Osteoblast (primary cell): ENCODE measurements around the gene LTB4R2. TPM values are rescaled to one million over a fixed set of nuclear protein-coding genes. Genes with fewer than 3 reads are reported as not detected.

Experiments used
- DNase-seq: peaks from one replicate; pipeline ENCODE4 v3.0.0; 2011; ENCODE audit warnings: low spot score, mixed read lengths; ENCODE audit not compliant: insufficient read length; ENCODE audit errors: missing footprints
- H2AFZ ChIP-seq: 2 replicates; pipeline ENCODE4 v1.6.0; 2011; ENCODE audit warnings: mild to moderate bottlenecking, low read length
- H3K27ac ChIP-seq: 2 replicates; pipeline ENCODE4 v1.5.1; 2011; ENCODE audit warnings: mild to moderate bottlenecking, low read depth, low read length, moderate library complexity
- H3K27me3 ChIP-seq: 2 replicates; pipeline ENCODE4 v1.6.0; 2012; ENCODE audit warnings: mild to moderate bottlenecking, control low read depth, inconsistent platforms, low read length, moderate library complexity; ENCODE audit not compliant: insufficient read depth
- H3K36me3 ChIP-seq: 2 replicates; pipeline ENCODE4 v1.5.1; 2011; ENCODE audit warnings: mild to moderate bottlenecking, low read length, control low read depth, moderate library complexity; ENCODE audit not compliant: insufficient read depth
- H3K4me1 ChIP-seq: 2 replicates; pipeline ENCODE4 v1.5.1; 2011; ENCODE audit warnings: mild to moderate bottlenecking, low read length, control low read depth, moderate library complexity; ENCODE audit not compliant: insufficient read depth
- H3K4me2 ChIP-seq: 2 replicates; pipeline ENCODE4 v1.6.0; 2011; ENCODE audit warnings: mild to moderate bottlenecking, low read length; ENCODE audit not compliant: insufficient read depth
- H3K4me3 ChIP-seq: fragments of 200-600 bp; sonication (generic); 3 replicates; pipeline ENCODE4 v1.5.1; 2012; ENCODE audit warnings: mild to moderate bottlenecking, low read length, inconsistent platforms; ENCODE audit not compliant: insufficient read depth
- H3K79me2 ChIP-seq: 2 replicates; pipeline ENCODE4 v1.6.0; 2012; ENCODE audit warnings: mild to moderate bottlenecking, low read length, control low read depth, inconsistent platforms; ENCODE audit not compliant: insufficient read depth
- H3K9me3 ChIP-seq: 2 replicates; pipeline ENCODE4 v1.5.1; 2011; ENCODE audit warnings: low read depth, low read length, control low read depth
- H4K20me1 ChIP-seq: 2 replicates; pipeline ENCODE4 v1.6.0; 2012; ENCODE audit warnings: mild to moderate bottlenecking, low read length, control low read depth; ENCODE audit not compliant: insufficient read depth
- total RNA-seq: library from RNA; depleted of rRNA; stranded (reverse); fragments of >200 nt; gene quantifications from 2 replicates; pipeline ENCODE4 v1.2.3, GENCODE V29; 2012
- TF ChIP-seq, protein P1 (sequence below): IDR thresholded peaks from 2 replicates; pipeline ENCODE4 v1.5.1; 2011; ENCODE audit warnings: mild to moderate bottlenecking, low read depth, low read length, moderate library complexity; ENCODE audit errors: extremely low read depth

Gene LTB4R2
- total RNA-seq, 1 donor, result 5.1 TPM

DNA sequence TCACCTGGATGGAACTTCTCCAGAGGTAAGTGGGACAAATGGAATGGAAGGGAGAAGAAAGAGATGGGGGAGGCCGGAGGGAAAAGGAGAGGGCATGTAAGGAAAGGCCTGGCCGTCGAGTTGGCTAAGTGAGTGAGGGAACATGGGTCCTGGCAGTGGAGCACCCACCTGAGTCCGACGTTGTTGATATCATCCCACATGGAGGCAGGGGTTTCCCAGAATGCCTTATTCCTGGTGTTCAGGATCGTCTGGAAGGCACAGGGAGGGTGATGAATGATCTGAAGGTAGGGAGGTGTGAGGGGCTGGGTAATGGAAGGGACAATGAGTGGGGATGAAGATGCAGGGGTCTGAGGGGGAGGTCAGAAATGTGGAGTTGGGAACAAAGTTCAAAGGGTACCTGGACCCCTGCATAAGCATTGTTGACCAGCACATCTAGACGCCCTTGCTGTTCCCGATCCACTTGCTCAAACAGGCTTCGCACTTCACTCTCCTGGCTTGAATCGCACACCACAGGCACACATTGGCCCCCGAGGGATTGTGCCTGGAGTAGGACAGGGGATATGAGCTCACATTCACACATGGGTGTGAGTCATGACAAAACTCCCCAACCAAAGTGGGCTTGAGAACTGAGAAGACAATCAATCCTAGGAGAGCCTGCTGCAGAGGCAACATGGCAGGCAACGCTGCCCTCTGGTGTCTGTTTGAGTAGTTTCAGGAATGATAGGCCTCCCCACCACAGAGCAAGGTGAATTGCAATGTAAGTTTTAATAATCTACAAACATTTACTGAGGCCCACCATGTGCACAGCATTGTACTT is 13.4 kb upstream of the LTB4R2 start:
- H3K4me1 ChIP-seq, result peaks cover 21% of the 10 kb centered on the region
- H3K27ac ChIP-seq, result peak overlapping the region; percentile 63
- H3K4me3 ChIP-seq, result no peak overlapping the region
- no peak overlapping the region for H3K4me2 ChIP-seq
- TF ChIP-seq, protein P1, sequence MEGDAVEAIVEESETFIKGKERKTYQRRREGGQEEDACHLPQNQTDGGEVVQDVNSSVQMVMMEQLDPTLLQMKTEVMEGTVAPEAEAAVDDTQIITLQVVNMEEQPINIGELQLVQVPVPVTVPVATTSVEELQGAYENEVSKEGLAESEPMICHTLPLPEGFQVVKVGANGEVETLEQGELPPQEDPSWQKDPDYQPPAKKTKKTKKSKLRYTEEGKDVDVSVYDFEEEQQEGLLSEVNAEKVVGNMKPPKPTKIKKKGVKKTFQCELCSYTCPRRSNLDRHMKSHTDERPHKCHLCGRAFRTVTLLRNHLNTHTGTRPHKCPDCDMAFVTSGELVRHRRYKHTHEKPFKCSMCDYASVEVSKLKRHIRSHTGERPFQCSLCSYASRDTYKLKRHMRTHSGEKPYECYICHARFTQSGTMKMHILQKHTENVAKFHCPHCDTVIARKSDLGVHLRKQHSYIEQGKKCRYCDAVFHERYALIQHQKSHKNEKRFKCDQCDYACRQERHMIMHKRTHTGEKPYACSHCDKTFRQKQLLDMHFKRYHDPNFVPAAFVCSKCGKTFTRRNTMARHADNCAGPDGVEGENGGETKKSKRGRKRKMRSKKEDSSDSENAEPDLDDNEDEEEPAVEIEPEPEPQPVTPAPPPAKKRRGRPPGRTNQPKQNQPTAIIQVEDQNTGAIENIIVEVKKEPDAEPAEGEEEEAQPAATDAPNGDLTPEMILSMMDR, result peak; percentile 82
- H3K9me3 ChIP-seq, result no peaks in the 10 kb centered on the region
- H3K79me2 ChIP-seq, result peaks cover 17% of the 10 kb centered on the region
- H2AFZ ChIP-seq, result no peak overlapping the region
- H3K36me3 ChIP-seq, result peaks cover 28% of the 10 kb centered on the region
- peaks cover 2% of the 10 kb centered on the region for H4K20me1 ChIP-seq
- H3K27me3 ChIP-seq, result no peaks in the 10 kb centered on the region
- DNase-seq, result peak; percentile 99

DNA sequence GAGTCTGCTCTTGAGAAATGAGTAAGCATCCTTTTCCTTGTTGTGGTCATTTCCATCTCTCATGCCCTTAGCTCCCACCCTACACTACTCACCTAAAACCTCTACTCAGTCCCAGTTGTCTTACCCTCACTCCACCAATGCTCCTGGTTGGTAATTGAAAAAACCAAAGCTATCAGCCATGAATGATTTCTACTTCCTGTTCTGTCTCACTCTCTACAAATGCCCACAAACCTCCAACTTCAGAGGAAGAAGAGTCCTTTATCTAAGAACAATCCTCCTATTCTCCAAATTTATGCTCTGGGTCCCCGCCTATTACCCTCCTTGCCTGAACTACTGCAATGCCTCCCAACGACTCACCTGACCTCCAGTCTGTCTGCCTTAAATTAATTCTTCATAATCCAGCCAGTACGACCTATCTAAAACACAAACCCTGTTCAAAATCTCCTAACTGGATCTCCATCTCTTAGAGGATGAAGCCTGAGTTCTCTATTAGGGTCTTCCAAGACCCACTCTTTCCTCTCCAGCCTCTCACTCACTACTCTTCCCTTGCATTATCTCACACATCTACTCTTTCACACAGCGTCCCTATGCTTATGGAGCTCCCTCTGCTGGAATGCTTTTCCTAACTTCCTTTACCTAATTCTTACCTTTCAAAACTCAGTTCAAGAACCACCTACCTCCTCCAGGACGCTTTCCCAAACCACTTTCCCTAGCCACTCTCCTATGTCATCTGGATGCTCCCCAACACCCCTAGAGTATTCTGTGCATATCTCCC is 12.6 kb upstream of the LTB4R2 start:
- Histone ChIP-seq H3K9me3 (no peaks in the 10 kb centered on the region), H3K4me3 (no peak overlapping the region), H3K4me2 (no peak overlapping the region), H3K36me3 (peaks cover 32% of the 10 kb centered on the region), H3K27ac (no peak overlapping the region), H2AFZ (no peak overlapping the region), H4K20me1 (peaks cover 2% of the 10 kb centered on the region), H3K79me2 (peaks cover 18% of the 10 kb centered on the region), H3K27me3 (no peaks in the 10 kb centered on the region), H3K4me1 (peaks cover 21% of the 10 kb centered on the region)
- peak; percentile 15 for DNase-seq
- TF ChIP-seq, protein P1, result peak; percentile 37

DNA sequence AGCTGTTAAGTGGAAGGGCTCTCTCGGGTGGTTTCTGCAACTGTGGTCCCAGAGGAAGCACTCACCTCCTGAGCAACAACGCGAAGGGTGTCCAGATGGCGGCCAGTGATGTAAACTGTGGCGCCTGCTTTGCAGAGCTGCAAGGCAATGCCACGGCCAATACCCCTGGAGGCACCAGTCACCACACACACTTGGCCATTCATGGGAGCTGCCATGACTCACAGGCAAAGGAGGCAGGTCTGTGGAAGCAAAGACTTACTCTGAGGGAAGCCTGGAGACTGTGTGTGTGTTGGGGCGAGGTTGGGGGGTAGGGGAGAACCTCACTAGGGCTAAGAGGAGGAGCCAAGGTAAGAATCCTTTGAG is 11.1 kb upstream of the LTB4R2 start:
- DNase-seq, result peak; percentile 97
- Histone ChIP-seq H3K4me1 (peaks cover 21% of the 10 kb centered on the region), H3K9me3 (no peaks in the 10 kb centered on the region), H4K20me1 (peaks cover 2% of the 10 kb centered on the region), H3K27me3 (no peaks in the 10 kb centered on the region), H3K79me2 (peaks cover 18% of the 10 kb centered on the region), H2AFZ (peak overlapping the region; percentile 93), H3K4me3 (peak overlapping the region; percentile 87), H3K27ac (peak overlapping the region; percentile 76), H3K36me3 (peaks cover 42% of the 10 kb centered on the region), H3K4me2 (peak overlapping the region; percentile 95)
- TF ChIP-seq, protein P1, result no peak
